Measurements from ENCODE around the gene PSMB10.

Gene PSMB10

DNA sequence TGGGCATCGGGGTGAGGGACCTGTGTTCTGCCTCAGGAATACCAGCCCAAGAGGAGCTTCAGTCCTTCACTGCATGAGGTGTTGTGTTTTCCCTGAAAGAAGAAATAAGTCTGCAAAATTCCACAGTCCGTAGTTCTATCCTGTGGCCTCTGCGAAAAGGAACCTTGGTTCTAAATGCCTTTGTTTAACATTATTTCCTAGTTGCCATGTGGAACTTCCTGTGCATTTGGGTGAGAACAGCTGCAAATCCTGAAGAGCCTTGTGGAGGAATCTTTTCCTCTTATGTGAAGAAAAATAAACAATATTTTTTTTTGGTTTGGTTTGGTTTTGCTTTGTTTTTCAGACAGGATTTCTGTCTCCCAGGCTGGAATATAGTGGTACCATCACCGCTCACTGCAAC is 33.8 kb downstream of the PSMB10 start:
- Histone ChIP-seq H3K36me3 (ENCODE audit: low read depth) (peaks cover 4% of the 10 kb centered on the region; the same call in 1 of the 2 replicates), H3K9me3 (ENCODE audit: severe bottlenecking) (peaks cover 4% of the 10 kb centered on the region), H3K4me1 (ENCODE audit: insufficient read depth, poor library complexity, severe bottlenecking) (no peaks in the 10 kb centered on the region), H3K4me3 (ENCODE audit: severe bottlenecking) (no peak overlapping the region), H3K27ac (ENCODE audit: poor library complexity, severe bottlenecking) (no peak overlapping the region), H3K27me3 (ENCODE audit: insufficient read depth, poor library complexity, severe bottlenecking) (no peaks in the 10 kb centered on the region)
- no peak for TF ChIP-seq CTCF (IDR thresholded peaks at IDR 0.05; ENCODE audit: poor library complexity, severe bottlenecking)
- ATAC-seq (ENCODE audit: low read depth) (no peak), DNase-seq (ENCODE audit: low spot score) (no peak)

DNA sequence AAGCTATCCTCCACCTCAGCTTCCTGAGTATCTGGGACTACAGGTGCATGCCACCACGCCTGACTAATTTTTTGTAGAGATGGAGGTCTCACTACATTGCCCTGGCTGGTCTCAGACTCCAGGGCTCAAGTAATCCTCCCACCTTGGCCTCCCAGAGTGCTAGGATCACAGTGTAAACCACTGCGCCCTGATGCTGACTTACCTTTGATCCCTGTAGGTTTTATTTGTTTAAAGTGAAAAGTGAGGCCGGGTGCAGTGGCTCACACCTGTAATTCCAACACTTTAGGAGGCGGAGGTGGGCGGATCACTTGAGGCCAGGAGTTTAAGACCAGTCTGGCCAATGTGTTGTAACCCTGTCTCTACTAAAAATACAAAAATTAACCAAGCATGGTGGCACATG is 34.9 kb downstream of the PSMB10 start:
- Histone ChIP-seq H3K4me3 (ENCODE audit: severe bottlenecking) (no peak overlapping the region), H3K36me3 (ENCODE audit: low read depth) (peaks cover 4% of the 10 kb centered on the region; the same call in 1 of the 2 replicates), H3K27me3 (ENCODE audit: insufficient read depth, poor library complexity, severe bottlenecking) (no peaks in the 10 kb centered on the region), H3K4me1 (ENCODE audit: insufficient read depth, poor library complexity, severe bottlenecking) (no peaks in the 10 kb centered on the region), H3K9me3 (ENCODE audit: severe bottlenecking) (peaks cover 4% of the 10 kb centered on the region), H3K27ac (ENCODE audit: poor library complexity, severe bottlenecking) (no peak overlapping the region)
- no peak for TF ChIP-seq CTCF (IDR thresholded peaks at IDR 0.05; ENCODE audit: poor library complexity, severe bottlenecking)
- ATAC-seq (ENCODE audit: low read depth) (no peak), DNase-seq (ENCODE audit: low spot score) (no peak)

- Histone ChIP-seq H3K36me3 (ENCODE audit: low read depth) (no peaks in the 10 kb centered on the region; the same call in 1 of the 2 replicates), H3K27me3 (ENCODE audit: insufficient read depth, poor library complexity, severe bottlenecking) (no peaks in the 10 kb centered on the region), H3K4me1 (ENCODE audit: insufficient read depth, poor library complexity, severe bottlenecking) (peaks cover 10% of the 10 kb centered on the region), H3K4me3 (ENCODE audit: severe bottlenecking) (no peak overlapping the region), H3K27ac (ENCODE audit: poor library complexity, severe bottlenecking) (no peak overlapping the region), H3K9me3 (ENCODE audit: severe bottlenecking) (peaks cover 4% of the 10 kb centered on the region)
- DNase-seq (ENCODE audit: low spot score): no peak
- ATAC-seq (ENCODE audit: low read depth): no peak
- no peak for TF ChIP-seq CTCF (IDR thresholded peaks at IDR 0.05; ENCODE audit: poor library complexity, severe bottlenecking)
Measured at GRCh38 chr16:67897231-67897630, 39.4 kb downstream of the PSMB10 start.

DNA sequence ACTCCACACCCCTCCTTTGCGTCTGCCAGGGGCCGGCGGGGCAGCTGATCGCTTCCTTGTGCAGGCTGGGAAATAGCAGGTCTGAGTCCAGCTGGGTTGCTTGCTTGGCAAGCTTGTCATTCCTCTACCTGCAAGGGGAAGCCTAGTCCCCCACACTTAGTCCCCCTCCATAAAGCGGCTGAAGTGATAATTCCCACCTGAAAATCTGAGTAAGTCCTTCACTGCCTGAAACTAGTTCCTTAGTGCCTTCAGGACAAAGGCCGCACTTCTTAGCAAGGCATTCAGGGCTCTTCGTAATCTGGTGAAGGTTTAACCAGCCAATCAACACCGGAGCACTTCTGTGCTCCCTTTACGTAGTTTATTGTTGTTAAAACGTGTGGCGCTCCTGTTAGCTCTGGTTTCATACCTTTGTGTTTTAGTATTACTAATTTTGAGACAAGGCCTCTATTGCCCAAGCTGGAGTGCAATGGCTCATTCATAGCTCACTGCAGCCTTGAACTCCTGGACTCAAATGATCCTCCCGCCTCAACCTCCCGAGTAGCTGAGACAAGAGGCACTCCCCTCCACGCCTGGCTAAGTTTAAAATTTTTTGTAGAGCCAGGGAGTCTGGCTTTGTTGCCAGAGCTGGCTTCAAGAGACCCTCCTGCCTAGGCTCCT is 42.8 kb downstream of the PSMB10 start:
- no peak for TF ChIP-seq CTCF (IDR thresholded peaks at IDR 0.05; ENCODE audit: poor library complexity, severe bottlenecking)

More for the DNA sequence above, 42.8 kb downstream of the PSMB10 start:
- Histone ChIP-seq H3K9me3 (ENCODE audit: severe bottlenecking) (no peaks in the 10 kb centered on the region), H3K4me1 (ENCODE audit: insufficient read depth, poor library complexity, severe bottlenecking) (peaks cover 12% of the 10 kb centered on the region), H3K27ac (ENCODE audit: poor library complexity, severe bottlenecking) (peak overlapping the region; percentile 42), H3K4me3 (ENCODE audit: severe bottlenecking) (peak overlapping the region; percentile 96), H3K36me3 (ENCODE audit: low read depth) (no peaks in the 10 kb centered on the region), H3K27me3 (ENCODE audit: insufficient read depth, poor library complexity, severe bottlenecking) (no peaks in the 10 kb centered on the region)
- DNase-seq (ENCODE audit: low spot score) (no peak), ATAC-seq (ENCODE audit: low read depth) (peak; percentile 13; the same call in 2 of the 3 replicates)
